Measurements from ENCODE around the gene EGR1.
"Not testable (repeated sequence)": the region's sequence is repeated elsewhere in the genome, so short reads cannot be mapped to it uniquely, and the experiment has no call there.

Gene EGR1

GRCh38 chr5:138507485-138507884 is 42.2 kb downstream of the EGR1 start:
- DNase-seq (ENCODE audit: low spot score) = not testable (repeated sequence)

- no peak for DNase-seq (ENCODE audit: low spot score)
These were observed 43.7 kb downstream of the EGR1 start for GRCh38 chr5:138508958-138509357.

GRCh38 chr5:138514021-138514420 is 48.7 kb downstream of the EGR1 start:
- DNase-seq (ENCODE audit: low spot score) = no peak

- DNase-seq (ENCODE audit: low spot score) = peak; percentile 58
These were observed 50.4 kb downstream of the EGR1 start for GRCh38 chr5:138515556-138516245.

- DNase-seq (ENCODE audit: low spot score) = no peak
These were observed 52.2 kb downstream of the EGR1 start for GRCh38 chr5:138517437-138517836.

Data from putamen (tissue), 1 donor.